GM18507 (cell line): Measurements from ENCODE around the gene TMEM42.

Source experiments
- DNase-seq: peaks from one replicate; pipeline ENCODE4 v3.0.0; 2011; ENCODE audit warnings: low read depth; ENCODE audit not compliant: insufficient read length; ENCODE audit errors: extremely low spot score
- FAIRE-seq: peaks from 2 replicates; lab custom pipeline; 2011; peaks lifted over from hg19 to GRCh38; lab: Jason Lieb, UNC

Gene TMEM42

DNA sequence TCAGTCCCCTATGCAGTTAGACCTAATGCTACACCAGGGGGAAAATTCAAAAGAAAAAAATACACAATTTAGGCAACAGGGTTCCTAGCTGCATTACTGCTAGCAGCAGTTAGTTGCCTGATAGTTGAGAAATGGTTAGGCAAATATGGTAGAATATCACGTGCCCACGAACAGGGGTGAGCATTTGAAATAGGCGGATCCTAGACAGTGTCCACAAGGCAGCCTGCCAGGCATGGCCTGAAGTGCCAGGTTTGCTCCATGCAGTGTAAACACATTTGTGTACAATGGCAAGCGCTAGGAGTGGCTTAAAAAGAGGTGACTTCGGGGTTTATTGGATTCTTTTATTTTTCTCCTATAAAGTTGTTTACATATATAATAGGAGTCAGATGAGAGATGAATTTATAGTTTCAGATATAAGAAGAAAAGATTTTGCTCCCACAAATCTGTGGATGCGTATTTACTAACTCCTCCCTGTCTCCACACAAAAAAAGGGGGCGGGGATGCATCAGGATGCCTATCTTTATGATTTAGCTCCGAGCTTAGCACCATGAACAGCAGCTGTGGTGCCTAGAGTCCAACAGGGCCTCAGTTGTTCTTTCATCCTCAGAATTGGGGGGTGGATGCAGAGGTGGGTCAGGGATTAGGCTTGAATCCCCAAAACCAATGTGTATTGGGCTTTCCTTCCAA, 8.8 kb downstream of the TMEM42 start:
- DNase-seq (no peak), FAIRE-seq (no peak)

DNA sequence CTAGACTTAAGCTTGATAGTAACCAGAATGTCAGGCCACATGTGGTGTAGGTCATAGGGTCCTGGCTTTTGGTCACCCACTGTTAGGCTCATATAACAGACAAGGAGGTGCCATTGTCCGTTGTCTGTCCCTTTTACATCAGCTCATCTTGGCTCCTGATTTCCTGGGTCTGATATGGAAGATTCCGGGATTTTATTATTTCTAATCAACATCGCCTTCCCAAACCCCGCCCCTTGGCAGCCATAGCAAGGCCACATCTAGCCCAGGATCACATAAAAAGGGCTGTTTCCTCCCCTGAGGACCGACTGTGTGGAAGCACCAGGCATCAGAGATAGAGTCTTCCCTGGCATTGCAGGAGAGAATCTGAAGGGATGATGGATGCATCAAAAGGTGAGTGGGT, 12.6 kb downstream of the TMEM42 start, which contains the start of gene TGM4:
TGM4 (plus strand) TSS at position 301 of the 400 bp plus-strand sequence; CDS start at position 372, 71 bp downstream.
- FAIRE-seq = no peak
- no peak for DNase-seq

DNA sequence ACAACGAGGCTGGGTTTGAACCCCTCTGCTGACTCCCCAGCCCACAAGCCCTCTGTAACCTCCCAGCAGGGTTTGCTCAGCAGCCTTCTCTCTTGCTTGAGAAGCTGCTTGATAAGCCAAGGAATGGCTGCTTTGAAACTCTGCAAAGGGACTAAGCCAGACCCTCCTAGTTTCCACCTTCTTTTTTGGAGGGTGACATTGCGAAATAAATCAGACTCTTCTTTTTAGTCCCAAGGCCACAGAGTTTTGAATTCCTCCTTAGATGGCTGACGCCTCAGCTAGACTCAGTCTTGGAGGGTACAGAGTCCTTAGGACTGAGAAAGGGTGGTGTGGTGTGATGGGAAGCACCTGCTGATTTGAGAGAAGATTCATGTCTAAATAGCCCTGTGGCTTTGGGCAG, 13.9 kb downstream of the TMEM42 start:
- DNase-seq (no peak), FAIRE-seq (no peak)

DNA sequence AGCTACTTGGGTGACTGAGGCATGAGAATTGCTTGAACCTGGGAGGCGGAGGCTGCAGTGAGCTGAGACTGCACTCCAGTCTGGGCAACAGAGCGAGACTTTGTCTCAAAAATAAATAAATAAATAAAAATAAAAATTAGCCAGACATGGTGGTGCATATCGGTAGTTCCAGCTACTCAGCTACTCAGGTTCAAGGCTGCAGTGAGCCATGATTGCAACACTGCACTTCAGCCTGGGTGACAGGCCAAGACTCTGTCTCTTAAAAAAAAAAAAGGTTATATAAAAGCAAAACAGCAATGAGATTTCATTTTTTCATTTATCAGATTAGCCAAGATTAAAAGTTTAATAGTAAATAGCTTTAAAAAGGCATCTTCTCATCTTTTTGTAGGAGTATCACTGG, 15.6 kb downstream of the TMEM42 start:
- FAIRE-seq = no peak
- DNase-seq = no peak

DNA sequence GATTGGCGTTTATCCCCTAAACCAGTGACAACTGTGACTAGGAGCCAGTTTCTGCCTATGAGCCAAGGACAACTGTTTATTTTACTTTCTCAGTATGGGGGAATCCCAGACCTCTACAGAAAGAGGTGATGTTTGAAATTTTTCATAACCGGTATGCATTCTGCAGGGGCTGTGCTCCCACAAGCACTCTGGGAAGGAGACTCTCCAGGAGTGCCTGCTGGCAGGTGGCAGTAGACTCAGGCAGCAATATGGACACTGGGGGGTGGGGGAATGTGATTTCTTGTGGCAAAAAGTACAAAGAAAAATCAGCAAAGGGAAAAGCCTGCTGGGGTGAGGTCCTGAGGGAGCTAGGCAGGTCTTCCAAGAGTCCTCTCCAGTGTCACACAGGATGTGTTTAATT, 18.6 kb downstream of the TMEM42 start:
- FAIRE-seq (no peak), DNase-seq (no peak)

DNA sequence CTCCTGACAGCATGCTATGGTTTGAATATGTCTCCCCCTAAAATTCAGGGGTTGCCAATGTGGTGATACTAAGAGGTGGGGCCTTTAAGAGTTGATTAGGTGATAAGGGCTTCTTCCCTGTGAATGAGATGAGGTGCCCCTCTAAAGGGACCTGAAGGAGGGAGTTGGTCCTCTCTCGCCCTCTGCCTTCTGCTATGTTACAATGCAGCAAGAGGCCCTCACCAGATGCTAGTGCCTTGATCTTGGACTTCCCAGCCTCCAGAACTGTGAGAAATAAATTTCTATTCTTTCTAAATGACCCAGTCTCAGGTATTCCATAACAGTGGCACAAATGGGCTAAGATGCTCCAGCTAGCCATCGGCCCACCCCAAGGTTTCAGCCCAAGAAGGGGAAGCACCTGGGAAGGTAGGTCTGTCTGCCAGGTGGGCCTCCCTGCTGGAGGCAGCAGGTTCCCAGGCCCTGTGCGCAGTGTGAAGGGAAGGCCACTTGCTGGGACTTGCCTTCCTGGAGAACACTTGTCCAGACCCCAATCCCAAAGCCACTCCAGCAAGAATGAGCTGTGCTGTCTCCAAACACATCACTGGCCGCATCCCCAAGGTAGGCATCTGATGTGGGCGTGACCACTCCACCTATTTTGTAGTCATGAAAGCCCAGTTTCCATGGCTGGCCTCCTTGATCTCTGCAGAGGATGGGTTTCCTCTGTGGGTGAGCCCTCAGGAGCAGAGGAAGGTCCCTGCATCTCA, 21.7 kb downstream of the TMEM42 start:
- DNase-seq (no peak), FAIRE-seq (no peak)

DNA sequence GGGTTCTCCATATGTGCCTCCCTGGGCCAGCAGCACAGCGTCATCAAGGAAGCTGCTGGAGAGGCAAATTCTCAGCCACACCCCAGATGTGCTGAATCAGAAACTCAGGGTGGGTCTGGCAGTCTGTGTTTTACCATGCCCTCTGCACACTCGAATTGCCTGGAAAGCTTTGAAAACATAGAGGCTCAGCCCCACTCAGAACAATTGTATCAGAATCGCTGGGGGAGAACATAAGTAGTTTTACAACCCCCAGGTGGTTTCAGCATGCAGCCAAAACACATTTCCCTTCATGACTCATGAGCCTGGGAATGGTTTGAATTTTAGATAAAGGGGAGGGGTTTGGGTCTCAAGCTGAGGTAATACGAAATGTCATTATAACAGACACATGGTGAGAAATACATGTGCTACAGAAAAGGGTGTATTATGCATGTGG, 22.3 kb downstream of the TMEM42 start:
- DNase-seq (no peak), FAIRE-seq (no peak)

DNA sequence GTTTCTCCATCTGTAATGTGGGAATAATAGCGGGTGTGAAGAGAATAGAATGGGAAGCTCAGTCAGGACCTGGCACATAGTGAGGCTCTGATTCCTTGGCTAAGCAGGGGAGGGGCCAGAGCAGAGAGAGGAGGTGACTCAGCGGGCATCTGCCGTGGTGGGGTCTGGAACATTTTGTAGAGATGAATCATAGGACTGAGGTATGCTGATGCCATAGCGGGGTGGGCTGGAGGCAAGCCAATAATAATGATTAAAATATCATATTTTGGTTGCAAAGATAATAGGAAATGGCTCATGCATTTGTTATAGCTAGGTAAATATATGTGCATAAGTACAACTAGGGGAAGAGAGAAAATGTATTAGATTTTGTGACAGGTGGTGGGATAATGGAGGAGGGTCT, 23.9 kb downstream of the TMEM42 start:
- FAIRE-seq = no peak
- no peak for DNase-seq

DNA sequence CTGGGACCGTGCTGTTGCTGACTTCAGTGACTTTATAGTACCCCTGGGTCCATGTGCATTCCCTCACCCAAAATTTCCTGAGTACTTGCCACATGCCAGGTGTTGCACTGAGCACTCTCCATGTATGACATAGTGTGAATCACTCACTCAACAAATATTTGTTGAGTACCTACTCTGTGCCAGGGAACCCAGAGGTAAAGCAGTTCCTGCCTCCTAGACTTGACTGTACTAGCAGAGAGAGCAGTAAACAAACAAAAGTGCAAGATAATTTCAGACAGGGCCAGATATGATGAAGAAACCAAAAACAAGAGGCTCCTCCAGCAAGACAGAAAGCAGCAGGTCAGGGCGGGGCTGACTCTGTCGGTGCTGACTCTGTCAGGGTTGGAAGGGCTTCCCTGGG, 24.8 kb downstream of the TMEM42 start:
- FAIRE-seq (no peak), DNase-seq (no peak)

DNA sequence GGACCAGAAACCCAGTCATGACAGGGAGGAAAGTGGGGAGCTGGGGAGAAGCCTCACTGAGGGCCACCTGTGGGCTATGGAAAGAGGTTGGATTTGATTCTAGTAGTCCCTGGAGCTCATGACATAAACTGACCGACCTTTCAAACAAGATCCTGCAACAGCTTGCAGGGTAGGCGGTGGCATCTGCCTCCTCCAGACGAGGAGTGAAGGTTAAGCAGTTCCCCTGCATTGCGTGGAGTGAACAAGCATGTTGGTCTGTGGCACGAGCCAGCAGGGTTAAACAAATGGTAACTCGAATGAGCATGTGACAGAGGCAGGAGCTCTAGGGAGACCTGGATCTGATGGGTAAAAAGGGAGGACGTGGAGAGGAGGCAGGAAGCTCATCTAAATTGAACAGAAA, 25.4 kb downstream of the TMEM42 start:
- DNase-seq = no peak
- no peak for FAIRE-seq

DNA sequence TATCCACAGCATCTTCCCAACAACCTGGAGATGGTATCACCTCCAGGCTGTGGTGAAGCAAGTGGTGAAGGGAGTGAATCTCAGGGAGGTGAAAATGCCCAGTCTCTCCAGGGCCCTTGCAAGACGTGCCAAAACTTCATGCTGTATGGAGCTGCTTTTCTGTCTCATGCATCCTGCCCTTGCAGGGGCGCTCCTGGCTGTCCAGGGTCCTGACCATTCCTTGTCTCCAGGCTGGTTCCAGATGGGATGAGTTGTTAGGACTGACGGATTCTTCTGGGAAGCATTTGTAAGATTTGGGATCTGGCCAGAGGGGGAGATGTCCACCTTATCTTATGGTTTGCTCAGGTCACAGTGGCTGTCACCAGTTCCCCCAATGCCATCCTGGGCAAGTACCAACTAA, 28.5 kb downstream of the TMEM42 start:
- no peak for FAIRE-seq
- DNase-seq = no peak

DNA sequence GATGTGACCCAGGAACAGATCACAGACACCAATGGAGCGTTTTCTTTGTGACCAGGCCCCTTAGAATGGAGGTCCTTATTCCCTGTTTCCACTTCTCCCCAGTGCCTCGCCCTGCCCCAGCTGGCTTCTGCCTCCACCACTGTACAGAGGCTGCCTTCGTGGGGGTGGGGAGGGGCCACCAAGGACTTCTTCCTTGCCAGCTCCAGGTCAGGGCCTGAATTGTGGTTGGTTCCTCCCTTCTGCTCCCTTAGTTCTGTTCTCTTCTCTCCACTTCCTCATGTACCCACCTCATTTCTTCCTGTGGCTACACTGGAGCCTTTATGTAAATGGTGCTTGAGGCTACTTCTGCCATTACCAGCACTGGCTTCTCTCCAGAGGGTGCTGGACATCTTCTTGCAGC, 29.1 kb downstream of the TMEM42 start:
- DNase-seq = no peak
- no peak for FAIRE-seq

DNA sequence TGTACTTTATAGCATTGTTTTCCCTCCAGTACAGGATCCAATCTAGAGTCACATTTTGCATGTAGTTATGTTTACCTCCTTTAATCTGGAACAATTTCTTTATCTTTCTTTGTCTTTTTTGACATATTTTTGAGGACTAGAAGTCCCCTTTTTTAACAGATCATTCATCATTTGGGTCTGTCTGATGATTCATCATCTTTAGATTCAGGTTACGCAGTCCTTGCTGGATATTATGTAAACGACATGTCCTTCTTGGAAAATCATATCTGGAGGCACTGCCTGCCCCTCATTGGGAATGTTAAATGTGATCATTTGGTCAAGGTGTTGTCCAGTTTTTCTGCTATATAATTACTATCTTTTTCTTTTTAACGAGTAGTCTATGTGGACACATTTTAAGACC, 31.0 kb downstream of the TMEM42 start:
- DNase-seq (no peak), FAIRE-seq (no peak)

DNA sequence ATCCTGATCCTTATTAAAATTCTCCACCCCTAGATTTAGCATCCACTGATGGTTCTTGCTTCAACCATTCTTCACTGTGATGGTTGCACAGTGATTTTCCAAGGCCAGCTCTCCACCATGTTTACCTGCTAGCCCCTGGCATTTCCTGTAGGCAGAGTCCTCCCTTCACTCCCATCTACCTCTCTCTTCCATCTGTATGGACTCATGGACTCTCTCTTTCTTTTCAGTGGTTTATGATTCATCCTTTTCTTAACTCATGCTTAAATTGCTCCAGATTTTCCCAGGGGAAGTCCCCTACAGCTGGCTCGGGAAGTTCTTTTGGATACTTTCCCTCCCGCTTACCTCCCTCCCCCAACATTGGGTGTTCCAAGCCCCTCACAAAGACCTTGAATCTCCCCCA, 31.4 kb downstream of the TMEM42 start:
- FAIRE-seq (no peak), DNase-seq (no peak)

DNA sequence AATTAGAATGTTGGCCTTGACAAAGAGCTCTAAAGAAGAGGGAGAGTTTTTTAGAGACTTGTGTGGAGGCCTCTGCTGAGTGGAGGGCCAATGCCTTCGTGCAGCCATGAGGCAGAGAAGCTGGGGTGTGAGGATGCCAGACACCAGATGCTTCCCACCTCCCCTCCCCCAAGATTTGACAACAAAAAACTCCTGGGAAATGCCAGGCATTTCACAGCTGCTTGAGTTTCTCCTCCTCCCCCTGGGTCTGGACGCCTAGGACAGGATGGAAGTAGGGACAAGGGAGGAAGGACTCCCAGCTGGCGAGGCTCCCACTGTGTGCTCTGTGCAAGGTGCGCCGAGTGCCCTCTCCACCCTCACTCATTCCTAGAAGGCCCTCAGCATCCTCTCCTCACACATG, 32.8 kb downstream of the TMEM42 start:
- DNase-seq (no peak), FAIRE-seq (no peak)

DNA sequence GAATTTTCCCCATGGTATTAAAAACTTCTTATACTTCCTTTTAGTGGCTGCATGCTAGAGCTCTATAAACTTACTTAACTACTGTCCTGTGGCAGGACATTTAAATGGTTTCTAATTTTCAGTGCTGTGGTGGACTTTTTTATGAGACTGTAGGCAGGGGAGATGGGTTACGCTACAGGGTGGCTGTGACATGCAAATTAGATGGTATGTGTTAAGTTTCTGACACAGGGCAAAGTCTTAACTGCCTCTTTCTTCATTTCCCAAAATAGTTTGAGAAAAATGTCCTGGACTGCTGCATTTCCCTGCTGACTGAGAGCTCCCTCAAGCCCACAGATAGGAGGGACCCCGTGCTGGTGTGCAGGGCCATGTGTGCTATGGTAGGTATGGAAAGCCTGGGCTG, 34.7 kb downstream of the TMEM42 start:
- no peak for FAIRE-seq

DNA sequence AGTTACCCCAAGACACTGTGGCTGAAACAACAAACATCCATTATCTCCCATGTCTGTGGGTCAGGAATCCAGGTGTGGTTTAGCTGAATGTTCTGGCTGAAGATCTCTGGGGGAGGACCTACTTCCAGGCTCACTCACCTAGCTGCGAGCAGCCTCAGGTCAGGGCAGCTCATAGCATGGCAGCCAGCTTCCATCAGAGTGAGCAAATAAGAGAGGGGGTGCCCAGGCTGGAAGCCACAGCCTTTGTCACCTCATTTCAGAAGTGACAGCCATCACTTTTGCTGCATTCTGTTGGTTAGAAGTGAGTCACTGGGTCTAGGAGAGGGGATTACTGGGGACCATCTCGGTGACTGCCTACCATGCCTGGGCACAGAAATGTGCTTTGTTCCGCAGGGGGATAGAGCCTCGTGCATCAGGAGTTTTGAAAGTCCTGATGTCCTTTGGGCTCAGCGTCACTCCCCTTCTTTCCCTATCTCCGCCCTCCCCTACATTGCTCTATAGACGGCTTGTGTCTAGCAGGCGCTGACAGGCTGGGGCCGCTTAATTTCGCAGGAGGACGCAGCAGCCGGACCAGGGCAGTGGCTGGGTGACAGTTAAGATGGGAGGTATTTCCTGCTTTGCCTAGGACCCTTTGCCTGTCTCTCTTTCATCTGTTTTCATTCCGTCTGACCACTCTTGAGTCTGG, 38.1 kb downstream of the TMEM42 start:
- FAIRE-seq (no peak), DNase-seq (no peak)

More for the DNA sequence above, 34.7 kb downstream of the TMEM42 start:
- DNase-seq = peak; percentile 11

DNA sequence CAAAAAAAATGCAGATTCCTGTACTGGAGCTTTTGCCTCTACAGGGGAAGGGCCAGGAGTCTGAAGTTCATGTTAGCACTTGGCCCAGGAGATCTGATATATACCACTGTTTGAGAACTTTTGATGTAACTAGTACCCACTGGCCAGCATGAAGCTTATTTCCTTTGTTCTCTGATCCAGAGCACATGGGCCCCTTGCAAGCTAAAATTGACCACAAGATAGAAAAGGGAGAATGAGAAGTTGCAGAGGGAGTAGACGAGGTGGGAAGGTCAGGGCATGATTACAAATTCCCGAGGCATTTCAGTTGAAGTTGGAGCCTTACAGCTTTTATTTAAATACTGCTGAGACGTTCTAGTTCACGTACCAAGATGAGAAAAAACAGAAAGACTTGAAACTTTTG, 40.9 kb downstream of the TMEM42 start:
- DNase-seq (no peak), FAIRE-seq (no peak)

DNA sequence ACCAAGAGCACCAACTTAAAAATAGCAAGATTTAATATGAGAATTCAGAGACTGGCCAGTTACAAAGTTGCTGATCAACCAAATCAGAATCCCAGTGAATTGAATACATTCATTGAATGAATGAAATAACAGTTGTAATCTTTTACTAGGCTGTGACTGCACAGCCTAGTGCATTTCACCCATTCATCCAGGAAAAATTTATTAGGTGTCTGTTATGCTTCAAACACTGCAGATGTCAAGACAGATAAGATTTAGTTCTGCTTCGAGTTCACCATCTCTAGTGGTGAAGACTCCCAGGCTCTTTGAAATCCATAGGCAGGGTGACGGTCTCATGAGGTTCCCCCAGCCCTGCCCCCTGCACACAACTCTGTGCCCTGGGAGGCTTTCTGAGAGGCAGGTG, 41.6 kb downstream of the TMEM42 start:
- no peak for DNase-seq
- FAIRE-seq = no peak

DNA sequence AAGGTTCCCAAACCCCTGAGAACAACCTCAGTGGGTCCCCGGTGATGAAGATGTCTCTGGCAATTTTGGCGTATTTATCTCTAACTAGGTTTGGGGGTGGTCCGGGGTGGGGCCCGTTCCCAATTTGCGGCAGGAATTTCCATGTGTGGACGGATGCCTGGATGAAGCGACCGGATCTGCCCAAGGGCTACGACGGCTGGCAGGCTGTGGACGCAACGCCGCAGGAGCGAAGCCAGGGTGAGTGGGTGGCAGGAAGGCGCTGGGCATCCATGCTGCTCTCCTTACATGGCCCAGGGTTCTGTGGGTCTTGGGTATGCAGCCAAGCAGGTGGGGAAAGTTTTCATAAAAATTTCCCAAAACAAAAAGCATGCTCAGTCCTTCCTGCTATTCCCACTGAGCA, 42.0 kb downstream of the TMEM42 start:
- no peak for DNase-seq
- FAIRE-seq = no peak
